COLO829 (cell line): ENCODE results near the gene METTL2B.

Experiments used
- DNase-seq: peaks from one replicate; pipeline ENCODE4 v3.0.0; 2012; ENCODE audit warnings: low spot score

Gene METTL2B, protein sequence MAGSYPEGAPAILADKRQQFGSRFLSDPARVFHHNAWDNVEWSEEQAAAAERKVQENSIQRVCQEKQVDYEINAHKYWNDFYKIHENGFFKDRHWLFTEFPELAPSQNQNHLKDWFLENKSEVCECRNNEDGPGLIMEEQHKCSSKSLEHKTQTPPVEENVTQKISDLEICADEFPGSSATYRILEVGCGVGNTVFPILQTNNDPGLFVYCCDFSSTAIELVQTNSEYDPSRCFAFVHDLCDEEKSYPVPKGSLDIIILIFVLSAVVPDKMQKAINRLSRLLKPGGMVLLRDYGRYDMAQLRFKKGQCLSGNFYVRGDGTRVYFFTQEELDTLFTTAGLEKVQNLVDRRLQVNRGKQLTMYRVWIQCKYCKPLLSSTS

DNA sequence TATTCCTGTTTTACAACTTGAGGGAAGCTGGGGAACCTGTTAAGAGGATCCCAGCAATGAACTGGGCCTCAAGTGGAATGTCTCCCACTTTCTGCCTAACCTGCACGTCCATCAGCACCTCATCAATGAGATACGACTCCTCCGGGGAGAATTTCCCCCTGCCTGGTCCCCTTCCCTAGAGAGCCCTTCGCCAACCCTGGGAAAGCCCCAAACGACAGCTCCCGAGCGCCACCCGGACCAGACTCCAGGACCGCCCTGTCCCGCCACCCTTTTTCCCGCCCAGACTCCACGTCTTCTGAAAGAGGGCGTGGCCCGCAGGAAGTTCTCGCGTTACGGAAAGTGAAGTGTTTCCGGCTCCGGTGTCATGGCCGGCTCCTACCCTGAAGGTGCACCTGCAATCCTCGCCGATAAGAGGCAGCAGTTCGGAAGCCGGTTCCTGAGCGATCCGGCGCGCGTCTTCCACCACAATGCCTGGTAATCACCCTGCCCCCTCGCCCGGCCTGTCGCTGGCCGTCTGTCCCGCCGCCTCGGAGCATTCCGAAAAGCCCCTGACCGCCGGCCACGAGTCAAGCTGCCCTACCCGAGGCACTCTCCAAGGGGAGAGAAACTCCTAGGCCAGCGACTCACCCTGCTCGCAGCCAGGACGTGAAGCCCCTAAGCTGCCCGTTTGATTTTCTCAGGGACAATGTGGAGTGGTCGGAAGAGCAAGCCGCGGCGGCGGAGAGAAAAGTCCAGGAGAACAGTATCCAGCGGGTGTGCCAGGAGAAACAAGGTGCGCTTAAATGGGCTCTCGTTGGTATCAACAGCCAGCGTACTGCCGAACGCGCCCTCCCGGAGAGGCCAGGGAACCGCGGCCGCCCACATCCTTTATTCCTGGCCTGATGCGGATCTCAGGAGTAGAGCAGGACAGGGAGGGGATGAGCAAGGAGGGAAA, at the start of gene METTL2B:
Gene METTL2B (plus strand): TSS at position 347 of the 934 bp plus-strand sequence. CDS start 18 bp downstream, at position 365.
- DNase-seq, result peak; percentile 99

DNA sequence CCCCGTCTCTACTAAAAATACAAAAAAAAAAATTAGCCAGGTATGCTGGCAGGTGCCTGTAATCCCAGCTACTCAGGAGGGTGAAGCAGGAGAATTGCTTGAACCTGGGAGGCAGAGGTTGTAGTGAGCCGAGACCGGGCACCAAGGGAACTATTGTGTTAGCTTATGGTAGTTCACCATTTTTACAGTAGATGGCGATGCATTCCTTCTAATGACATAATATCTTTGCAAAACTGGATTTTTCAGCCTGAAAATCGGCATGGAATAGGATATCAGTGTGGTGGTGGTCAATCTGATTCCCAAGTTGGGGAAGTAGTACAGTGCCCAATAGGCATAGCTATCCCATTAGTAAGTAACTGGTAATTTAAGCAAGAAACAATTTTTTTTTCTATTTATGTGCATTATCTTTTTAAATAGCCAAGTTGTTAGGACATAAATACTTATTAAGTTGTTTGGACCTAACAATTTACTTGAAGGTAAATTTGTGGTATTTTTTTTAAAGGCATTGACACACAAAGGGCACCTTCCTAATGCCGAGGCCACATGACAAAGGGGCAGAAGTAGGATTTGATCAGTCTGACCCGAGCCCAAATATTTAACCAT, 49.2 kb upstream of the METTL2B start:
- peak; percentile 88 for DNase-seq

DNA sequence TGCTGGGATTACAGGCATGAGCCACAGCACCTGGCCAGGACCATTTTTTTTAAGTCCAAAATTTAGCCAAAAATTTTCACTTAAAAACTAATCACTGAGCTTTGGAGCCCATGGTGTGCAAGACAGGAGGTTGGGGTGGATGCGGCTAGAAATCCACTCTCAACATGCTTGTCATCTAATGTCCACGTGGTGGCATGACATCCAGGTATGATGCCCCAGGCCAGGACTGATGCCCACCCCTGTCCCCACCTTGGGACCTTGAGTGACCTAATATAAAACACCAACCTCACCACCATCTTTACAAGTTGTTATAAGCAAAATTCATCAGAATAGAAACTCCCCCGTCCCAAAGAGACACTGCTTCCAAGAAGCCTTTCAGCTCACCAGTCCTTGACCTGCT, 46.3 kb upstream of the METTL2B start:
- no peak for DNase-seq

DNA sequence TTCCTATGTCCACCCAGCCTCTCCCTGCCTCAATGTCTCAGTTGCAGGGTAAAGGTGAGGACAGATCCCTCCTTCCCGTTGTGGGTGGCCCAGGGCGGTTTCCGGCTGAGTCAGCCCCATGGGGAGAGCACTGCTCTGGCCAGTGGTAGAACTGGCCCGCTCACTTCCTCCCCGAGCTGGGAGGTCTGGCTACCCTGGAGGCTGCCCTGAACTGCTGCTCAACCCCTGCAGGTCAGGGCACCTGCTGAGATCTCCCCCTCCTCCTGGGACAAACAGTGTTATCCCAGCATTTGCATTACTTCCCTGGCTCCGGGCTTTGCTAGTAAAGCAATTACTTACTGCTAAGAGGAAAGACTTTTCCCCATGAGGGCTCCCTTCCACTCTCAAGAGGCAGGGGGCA, 45.3 kb upstream of the METTL2B start:
- no peak for DNase-seq

DNA sequence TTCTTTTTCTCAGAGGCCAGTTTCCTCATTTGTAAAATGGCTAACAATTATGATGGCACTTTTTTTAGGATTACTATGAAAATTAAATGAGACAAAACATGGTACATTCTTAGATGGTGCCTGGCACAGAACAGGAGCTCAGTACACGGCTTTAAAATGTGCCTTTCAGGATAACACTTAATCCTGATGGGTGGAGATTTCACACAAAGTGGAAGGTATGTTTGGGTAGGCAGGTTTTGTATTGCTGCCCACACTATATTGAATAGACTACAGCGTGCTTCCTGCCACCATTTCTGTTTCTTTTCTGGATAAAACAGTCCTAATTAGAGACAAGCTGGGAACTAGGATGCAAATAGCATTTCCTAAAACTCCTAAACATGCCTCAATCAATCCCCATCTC, 44.8 kb upstream of the METTL2B start:
- no peak for DNase-seq

DNA sequence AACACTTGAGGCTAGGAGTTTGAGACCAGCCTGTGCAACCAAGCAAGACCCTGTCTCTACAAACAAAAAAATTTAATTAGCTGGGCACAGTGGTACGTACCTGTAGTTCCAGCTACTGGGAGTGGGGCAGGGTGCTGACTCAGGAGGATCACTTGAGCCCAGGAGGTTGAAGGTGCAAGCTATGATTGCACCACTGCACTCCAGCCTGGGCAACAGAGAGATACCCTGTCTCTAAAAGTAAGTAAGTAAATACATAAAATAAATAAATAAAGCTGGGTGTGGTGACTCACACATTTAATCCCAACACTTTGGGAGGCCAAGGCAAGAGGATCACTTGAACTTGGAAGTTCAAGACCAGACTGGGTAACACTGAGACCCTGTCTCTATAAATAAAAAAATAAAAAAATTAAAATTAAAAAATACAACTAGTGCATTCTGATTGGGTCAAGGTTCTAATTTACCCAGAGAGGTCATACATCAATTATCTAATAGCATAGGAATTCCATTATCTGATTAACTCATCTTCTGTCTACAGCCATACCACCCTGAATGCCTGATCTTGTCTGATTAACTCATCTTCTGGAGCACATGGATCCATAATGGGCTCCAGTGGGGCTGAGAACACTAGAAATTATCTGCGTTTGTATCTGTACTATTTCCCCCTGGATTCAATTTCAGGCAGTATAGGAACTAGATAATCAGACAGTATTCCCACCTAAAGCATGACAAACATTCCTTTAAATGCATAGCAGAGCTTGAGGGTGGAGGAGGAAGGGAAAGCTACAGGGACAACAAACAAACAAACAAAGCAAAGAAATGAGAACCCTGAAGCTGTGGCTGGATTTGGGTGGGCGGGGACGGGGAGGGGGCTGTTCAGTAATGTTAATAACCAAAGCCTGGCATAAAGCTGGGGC, 41.9 kb upstream of the METTL2B start:
- no peak for DNase-seq

DNA sequence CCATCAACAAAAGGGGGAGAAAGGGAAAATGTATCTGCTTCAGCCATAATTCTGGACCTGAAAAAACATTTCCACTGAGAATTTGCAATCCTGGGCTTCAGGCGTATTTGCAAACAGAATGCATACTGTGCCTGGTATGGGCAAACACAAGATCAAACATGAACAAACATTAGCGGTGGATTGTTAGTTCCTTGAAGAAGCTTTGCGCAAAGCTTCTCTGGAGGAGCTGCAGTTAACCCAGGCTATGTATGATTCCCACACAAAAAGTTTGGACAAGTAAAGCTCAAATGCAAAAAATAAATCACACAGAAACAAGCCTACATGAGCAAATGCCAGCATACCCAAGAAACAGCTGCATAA, 41.2 kb upstream of the METTL2B start:
- DNase-seq, result no peak

DNA sequence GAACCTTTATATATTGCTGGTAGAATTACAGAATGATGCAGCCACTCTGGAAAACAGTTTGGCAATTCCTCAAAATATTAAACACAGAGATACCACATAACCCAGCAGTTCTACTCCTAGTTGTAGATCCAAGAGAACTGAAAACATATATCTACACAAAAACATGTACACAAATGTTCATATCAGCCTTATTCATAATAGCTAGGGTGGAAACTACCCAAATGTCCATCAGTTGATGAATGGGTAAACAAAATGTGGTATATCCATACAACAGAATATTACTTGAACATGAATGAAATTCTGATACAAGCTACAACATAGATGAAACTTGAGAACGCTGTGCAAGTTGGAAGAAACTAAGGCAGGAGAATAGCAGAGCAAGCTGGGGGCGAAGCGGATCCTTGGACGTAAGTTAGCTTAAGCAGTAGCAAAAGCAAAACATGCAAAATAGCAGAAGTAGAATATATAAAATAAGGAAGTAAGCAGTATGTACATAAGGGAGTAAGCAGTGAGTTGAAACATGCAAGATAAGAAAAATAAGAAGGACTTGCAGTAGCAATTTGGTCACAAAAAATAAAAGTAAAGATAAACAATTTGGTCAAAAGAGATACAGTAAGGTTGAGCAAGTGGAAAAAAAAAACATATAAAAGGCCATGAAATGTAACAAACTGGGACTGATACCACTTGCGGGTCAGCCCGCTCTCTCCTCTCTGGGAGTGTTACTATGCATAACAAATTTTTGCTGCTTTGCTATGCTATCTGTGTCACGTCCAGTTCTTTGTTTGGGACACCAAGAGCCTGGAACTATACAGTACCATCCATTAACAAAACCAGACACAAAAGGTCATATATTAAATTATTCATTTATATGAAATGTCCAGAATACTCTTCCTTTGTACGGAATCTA, 38.9 kb upstream of the METTL2B start:
- DNase-seq, result no peak

DNA sequence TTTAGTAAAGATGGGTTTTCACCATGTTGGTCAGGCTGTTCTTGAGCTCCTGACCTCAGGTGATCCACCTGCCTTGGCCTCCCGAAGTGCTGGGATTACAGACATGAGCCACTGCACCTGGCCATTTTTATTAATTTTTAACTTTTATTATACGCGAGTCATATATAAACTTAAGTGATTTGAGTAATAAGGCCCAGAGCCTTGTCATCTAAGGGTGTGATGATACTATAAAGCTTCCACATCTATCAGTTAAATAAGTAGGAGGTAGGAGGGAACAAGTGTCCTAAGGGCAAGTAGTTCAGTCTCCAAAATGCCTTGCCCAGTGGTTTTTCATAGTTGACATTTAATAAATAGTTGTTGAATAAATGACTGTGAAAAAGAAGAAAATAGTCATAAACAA, 34.2 kb upstream of the METTL2B start:
- DNase-seq, result no peak

DNA sequence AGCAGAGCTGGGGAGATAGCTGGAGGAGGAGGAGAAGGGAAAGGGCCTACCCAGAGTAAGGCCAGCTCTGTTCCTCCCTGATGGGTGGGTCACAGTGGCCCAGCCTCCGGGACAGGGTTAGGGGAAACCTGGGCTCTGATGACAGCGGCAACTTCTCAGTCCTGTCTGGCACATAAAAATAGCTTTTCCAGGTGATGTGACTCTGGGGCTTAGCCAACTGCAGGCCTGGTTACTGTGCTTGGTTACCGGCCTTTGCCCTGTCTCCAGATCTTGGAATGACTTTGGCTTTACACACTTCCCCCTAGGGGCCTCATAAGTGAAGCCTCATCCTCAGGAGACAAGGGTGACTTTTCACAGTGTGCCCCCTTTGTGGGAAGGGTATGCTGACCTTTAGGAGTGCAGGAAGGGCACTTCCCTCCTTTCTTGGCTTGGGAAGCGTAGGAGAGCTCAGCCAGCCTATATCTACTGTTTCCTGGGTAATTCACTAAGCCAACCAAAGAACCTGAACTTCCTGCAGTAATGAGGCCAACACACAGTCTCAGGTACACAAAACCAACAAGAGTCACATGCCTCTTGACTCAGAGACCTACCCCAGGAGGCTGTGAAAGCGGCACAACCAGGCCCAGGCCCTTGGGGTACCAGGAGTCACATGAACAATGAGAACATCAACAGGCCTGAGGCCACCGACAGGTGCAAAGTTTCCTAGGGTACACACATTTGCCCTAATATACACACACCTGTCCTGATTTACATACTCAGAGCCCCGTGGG, 32.5 kb upstream of the METTL2B start:
- no peak for DNase-seq

DNA sequence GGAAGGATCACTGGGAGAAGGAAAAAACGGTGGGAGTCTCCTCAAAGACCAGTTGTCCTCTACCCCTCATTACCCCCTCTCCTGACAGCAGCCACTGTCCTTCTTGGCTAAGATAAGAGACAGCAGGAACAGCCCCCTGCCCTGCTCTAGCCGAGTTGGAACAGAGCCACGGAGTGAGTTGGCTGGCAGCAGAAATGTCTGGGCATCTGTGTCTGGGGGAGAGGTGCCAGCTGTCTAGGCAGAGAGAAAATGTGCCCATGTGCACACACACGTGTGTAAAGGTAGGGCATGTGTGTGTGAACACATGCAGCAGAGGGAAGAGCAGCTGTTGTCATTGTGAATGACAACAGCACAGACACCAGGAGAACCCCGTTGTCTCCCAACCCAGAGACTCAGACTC, 30.2 kb upstream of the METTL2B start:
- no peak for DNase-seq

DNA sequence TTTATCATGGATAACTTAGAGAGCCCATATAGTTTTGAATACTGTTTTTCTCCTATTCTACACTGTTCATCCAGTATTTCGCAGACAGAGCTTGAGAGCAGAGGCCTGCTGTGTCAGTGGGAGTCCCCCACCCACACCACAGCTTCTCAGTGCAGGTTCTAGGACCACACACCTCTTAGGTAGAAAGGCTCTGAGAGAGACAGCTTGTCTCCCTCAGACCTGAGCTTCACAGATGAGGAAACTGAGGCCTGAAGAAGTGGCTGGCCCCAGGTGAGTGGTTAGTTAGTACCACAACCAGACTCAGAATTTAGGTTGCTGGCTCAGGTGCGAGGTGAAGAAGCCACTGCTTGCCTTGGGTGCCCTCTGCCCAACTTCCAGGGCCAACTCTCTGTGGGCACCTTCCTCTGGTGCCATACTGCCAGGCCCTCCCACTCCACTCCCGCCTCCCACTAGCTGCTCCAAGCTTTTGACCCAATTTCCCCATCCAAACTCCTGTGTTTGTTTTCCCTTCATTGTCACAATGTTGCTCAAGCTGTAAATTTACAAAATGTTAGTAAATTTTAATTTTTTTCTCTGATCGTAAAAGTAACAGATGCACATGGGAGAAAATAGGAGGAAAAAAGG, 28.5 kb upstream of the METTL2B start:
- no peak for DNase-seq

DNA sequence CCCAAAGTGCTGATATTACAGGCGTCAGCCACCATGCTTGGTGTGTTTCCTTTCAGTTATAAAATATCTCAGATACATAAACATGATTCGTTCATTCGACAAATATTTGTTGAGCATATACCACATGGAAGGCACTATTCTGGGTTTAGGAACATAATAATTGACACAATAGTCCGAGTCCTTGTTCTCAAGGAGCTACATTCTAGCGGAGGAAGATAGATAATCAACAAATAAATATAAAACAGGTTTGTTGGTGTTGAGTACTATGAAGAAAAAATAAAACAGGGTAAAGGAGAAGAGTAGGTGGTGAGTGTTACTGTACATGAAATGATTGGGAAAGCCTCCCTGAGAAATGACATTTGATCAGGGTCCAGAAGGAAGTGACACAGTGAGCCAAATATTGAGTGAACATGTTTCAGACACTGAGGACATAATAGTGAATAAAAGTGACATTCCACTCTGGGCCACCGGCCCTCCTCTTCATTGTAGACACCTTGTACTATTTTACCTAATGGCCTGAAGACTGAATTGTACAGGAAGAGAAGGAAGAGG, 27.7 kb upstream of the METTL2B start:
- no peak for DNase-seq

DNA sequence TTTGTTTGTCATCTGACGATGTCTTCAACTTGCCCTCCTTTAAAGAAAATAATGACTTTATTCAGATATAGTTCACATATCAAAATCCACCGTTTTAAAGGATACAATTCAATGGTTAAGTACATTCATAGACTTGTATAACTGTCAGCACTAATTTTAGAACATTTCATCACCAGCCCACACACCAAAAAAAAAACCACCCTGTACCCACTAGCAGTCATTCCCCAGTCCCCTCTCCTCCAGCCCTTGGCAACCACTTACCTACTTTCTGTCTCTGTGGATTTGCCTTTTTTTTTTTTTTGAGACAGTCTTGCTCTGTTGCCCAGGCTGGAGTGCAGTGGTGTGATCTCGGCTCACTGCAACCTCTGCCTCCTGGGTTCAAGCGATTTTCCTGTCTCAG, 26.1 kb upstream of the METTL2B start:
- no peak for DNase-seq

DNA sequence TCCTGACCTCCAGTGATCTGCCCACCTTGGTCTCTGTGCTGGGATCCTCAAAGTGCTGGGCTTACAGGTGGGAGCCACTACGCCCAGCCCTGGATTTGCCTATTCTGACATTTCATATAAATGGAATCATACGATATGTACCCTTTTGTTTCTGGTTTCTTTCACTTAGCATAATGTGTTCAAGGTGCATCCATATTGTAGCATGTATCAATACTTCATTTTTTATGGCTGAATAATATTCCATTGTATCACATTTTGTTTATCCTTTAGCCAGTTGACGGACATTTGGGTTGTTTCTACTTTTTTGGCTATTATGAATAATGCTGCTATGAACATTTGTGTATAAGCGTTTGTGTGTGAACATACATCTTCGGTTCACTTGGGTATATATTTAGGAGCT, 25.6 kb upstream of the METTL2B start:
- DNase-seq, result no peak

DNA sequence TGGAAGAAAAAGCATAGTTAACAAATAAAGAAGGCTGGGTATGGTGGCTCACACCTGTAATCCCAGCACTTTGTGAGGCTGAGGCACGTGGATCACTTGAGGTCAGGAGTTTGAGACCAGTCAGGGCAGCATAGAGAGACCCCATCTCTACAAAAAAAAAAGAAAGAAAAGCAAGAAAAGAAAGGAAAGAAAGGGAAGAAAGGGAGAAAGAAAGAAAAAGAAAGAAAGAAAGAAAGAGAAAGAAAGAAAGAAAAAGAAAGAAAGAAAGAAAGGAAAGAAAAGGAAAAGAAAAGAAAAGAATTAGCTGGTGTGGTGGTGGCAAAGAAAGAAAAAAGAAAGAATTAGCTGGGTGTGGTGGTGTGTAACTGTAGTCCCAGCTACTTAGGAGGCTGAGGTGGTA, 24.0 kb upstream of the METTL2B start:
- DNase-seq, result no peak

DNA sequence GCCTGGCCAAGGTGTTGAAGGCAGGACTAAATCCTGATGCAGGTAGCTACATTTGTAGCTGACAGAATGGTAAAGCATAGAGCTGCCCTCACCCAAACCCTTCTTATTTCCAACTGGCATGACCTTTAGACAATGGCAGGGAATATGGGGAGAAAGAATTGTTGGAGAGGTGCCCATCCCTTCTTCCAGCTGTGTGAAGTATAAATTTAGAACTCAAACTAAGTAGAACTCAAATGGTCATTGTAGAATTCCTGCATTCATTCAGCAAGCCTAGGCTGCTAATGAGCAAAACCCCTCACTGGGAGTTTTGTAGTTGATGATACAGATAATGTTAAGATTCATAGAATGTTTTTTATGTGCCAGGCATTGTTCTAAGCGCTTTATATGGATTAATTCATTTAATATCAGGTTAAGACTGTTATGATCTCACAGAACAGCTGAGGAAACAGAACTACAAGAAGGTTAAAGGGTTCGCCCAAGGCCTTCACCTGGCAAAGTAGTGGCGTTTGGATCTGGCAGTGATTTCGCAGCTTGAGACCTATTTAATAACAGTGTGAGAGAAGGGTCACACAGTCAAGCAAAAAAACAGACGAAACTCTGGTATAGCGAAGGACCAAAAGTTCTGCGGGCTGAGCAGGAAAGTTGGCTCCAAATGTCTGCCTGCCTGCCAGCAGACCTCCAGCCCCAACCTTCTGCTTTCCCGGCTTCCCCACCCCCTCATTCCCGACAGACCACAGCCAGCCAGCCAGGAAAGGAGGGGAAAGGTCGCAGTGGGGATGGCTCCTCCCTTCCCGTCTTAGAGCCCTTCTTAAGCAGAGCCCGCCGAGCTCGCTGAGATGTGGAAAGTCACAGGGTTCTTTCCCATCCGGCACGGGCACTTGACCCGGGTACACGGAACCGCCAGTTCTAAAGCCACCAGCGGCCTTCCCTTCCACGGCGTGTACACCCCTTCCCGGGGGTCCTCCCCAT, 22.4 kb upstream of the METTL2B start:
- DNase-seq, result no peak
